Stimulated activated CD4-positive, alpha-beta T cell treated with anti-CD3 and anti-CD28 coated beads, Interleukin-15, amount 100 ng/mL, for 24 hours (primary cell): ENCODE data around the gene RYR2.

Source experiments
- DNase-seq: peaks from one replicate; pipeline ENCODE4 v3.0.0-alpha.2; 2020

RYR2 gene

GRCh38 chr1:237687804-237688203 lies 645.8 kb downstream of the RYR2 start:
- DNase-seq = no peak

- DNase-seq = no peak
These were observed 648.7 kb downstream of the RYR2 start for GRCh38 chr1:237690656-237691055.

- no peak for DNase-seq
These were observed 650.3 kb downstream of the RYR2 start for GRCh38 chr1:237692255-237692654.

GRCh38 chr1:237695878-237696277 lies 653.9 kb downstream of the RYR2 start:
- no peak for DNase-seq

- no peak for DNase-seq
These were observed 658.2 kb downstream of the RYR2 start for GRCh38 chr1:237700181-237700580.

- no peak for DNase-seq
These were observed 659.5 kb downstream of the RYR2 start for GRCh38 chr1:237701534-237701933.

GRCh38 chr1:237702161-237702560 lies 660.2 kb downstream of the RYR2 start:
- no peak for DNase-seq

- no peak for DNase-seq
These were observed 663.5 kb downstream of the RYR2 start for GRCh38 chr1:237705462-237705861.

- no peak for DNase-seq
These were observed 667.4 kb downstream of the RYR2 start for GRCh38 chr1:237709355-237709754.

- DNase-seq = no peak
These were observed 669.3 kb downstream of the RYR2 start for GRCh38 chr1:237711281-237711680.

- DNase-seq = no peak
These were observed 670.1 kb downstream of the RYR2 start for GRCh38 chr1:237712082-237712481.

GRCh38 chr1:237712586-237713157 lies 670.7 kb downstream of the RYR2 start:
- no peak for DNase-seq

- DNase-seq = no peak
These were observed 671.9 kb downstream of the RYR2 start for GRCh38 chr1:237713916-237714315.

- no peak for DNase-seq
These were observed 675.1 kb downstream of the RYR2 start for GRCh38 chr1:237717106-237717505.

GRCh38 chr1:237730826-237731350 lies 688.9 kb downstream of the RYR2 start:
- no peak for DNase-seq

GRCh38 chr1:237732657-237733056 lies 690.7 kb downstream of the RYR2 start:
- DNase-seq = no peak

- no peak for DNase-seq
These were observed 694.5 kb downstream of the RYR2 start for GRCh38 chr1:237736372-237737029.

GRCh38 chr1:237737448-237737847 lies 695.5 kb downstream of the RYR2 start:
- DNase-seq = no peak

GRCh38 chr1:237737938-237738610 lies 696.1 kb downstream of the RYR2 start:
- no peak for DNase-seq

GRCh38 chr1:237740846-237741245 lies 698.9 kb downstream of the RYR2 start:
- DNase-seq = no peak

- DNase-seq = no peak
These were observed 703.6 kb downstream of the RYR2 start for GRCh38 chr1:237745545-237745944.

- no peak for DNase-seq
These were observed 706.4 kb downstream of the RYR2 start for GRCh38 chr1:237748171-237748960.

GRCh38 chr1:237749122-237749521 lies 707.1 kb downstream of the RYR2 start:
- no peak for DNase-seq
